B cell (primary cell): ENCODE data around the gene KIF26B.

ENCODE experiments used
- CTCF ChIP-seq: fragments of 200-600 bp; IDR thresholded peaks from one replicate; pipeline ENCODE4 v1.8.0; 2022; ENCODE audit warnings: antibody characterized with exemption, mild to moderate bottlenecking
- EZH2 ChIP-seq: IDR thresholded peaks from 2 replicates; pipeline ENCODE4 v1.6.1; 2012; ENCODE audit warnings: borderline replicate concordance, low read depth, mild to moderate bottlenecking, moderate library complexity, low read length; ENCODE audit not compliant: insufficient read depth, poor library complexity, severe bottlenecking

- TF ChIP-seq CTCF (no peak), EZH2 (no peak)
These were observed 108.8 kb downstream of the KIF26B start for GRCh38 chr1:245263529-245264095.
